SK-N-SH (cell line): ENCODE data around the gene POLD2. TPM values are rescaled to one million over a fixed set of nuclear protein-coding genes. Genes with fewer than 3 reads are reported as not detected.

Experiments
- CTCF ChIA-PET: fragments of 300-600, 350-600 bp; formaldehyde crosslinking; extraction: SDS; loops from one replicate; lab custom pipeline; 2021; lab: Yijun Ruan, JAX
- POLR2A ChIA-PET: fragments of 350-600 bp; sonication (Branson Sonifier 250); formaldehyde crosslinking; extraction: SDS; loops from one replicate; lab custom pipeline; 2020; ENCODE audit warnings: antibody characterized with exemption, inconsistent platforms; lab: Yijun Ruan, JAX
- DNase-seq: peaks from one replicate; pipeline ENCODE4 v3.0.0; 2012
- H2AFZ ChIP-seq: fragments of 200-600 bp; sonication (generic); 2 replicates; pipeline ENCODE4 v1.8.1; 2016; ENCODE audit warnings: antibody characterized with exemption, mild to moderate bottlenecking, low read depth
- H3F3A ChIP-seq: fragments of 200-600 bp; sonication (generic); replicated peaks from 2 replicates; pipeline ENCODE3; 2016; ENCODE audit warnings: antibody characterized with exemption, mild to moderate bottlenecking; ENCODE audit not compliant: insufficient read depth
- H3K27ac ChIP-seq, 2 experiments: fragments of 200-500 bp in 1 of 2; fragments of 200-600 bp in 1 of 2; sonication (Bioruptor generic) in 1 of 2; sonication (generic), shearing (Covaris generic) in 1 of 2; 2 replicates each; pipeline versions ENCODE4 v1.5.1 to v1.6.1; 2014 to 2016; ENCODE audit warnings: low read depth in 2 of 2, inconsistent platforms in 1 of 2, low read length in 1 of 2, mild to moderate bottlenecking in 1 of 2, mixed read lengths in 1 of 2
- H3K27me3 ChIP-seq: fragments of 200-600 bp; sonication (generic), shearing (Covaris generic); 2 replicates; pipeline ENCODE4 v1.6.1; 2016; ENCODE audit warnings: mixed run types; ENCODE audit not compliant: insufficient read depth
- H3K36me3 ChIP-seq, 2 experiments: fragments of 200-500 bp in 1 of 2; fragments of 200-600 bp in 1 of 2; sonication (Bioruptor generic) in 1 of 2; sonication (generic) in 1 of 2; replicated peaks in 1 of 2; 2 replicates each; pipeline versions ENCODE3 to v1.5.1; 2014 to 2016; ENCODE audit warnings: low read length in 1 of 2, mild to moderate bottlenecking in 1 of 2; ENCODE audit not compliant: insufficient read depth in 2 of 2, control insufficient read depth in 1 of 2
- H3K4me1 ChIP-seq, 2 experiments: fragments of 200-500 bp in 1 of 2; fragments of 200-600 bp in 1 of 2; sonication (Bioruptor generic) in 1 of 2; sonication (generic), shearing (Covaris generic) in 1 of 2; 2 replicates each; pipeline versions ENCODE4 v1.5.1 to v1.6.1; 2014 to 2016; ENCODE audit warnings: low read depth in 1 of 2, low read length in 1 of 2, mixed run types in 1 of 2; ENCODE audit not compliant: insufficient read depth in 2 of 2, control insufficient read depth in 1 of 2
- H3K4me2 ChIP-seq: fragments of 200-600 bp; sonication (generic), shearing (Covaris generic); 2 replicates; pipeline ENCODE4 v1.6.1; 2017; ENCODE audit warnings: mixed run types
- H3K4me3 ChIP-seq, 2 experiments: fragments of 200-500 bp in 1 of 2; fragments of 200-600 bp in 1 of 2; sonication (Bioruptor generic) in 1 of 2; sonication (generic), shearing (Covaris generic) in 1 of 2; 2 replicates each; pipeline versions ENCODE4 v1.5.1 to v1.8.1; 2014 to 2016; ENCODE audit warnings: low read depth in 2 of 2, inconsistent platforms in 1 of 2, low read length in 1 of 2, mild to moderate bottlenecking in 1 of 2, mixed read lengths in 1 of 2, moderate library complexity in 1 of 2
- H3K79me2 ChIP-seq: fragments of 200-600 bp; sonication (generic); 2 replicates; pipeline ENCODE4 v1.8.1; 2017; ENCODE audit warnings: mild to moderate bottlenecking; ENCODE audit not compliant: insufficient read depth
- H3K9ac ChIP-seq: fragments of 200-600 bp; sonication (generic); 2 replicates; pipeline ENCODE4 v1.6.1; 2017; ENCODE audit warnings: mixed run types
- H3K9me2 ChIP-seq: fragments of 200-600 bp; sonication (generic); 2 replicates; pipeline ENCODE4 v1.6.1; 2017; ENCODE audit warnings: mixed run types
- H3K9me3 ChIP-seq: fragments of 200-600 bp; sonication (generic); 2 replicates; pipeline ENCODE4 v1.6.1; 2017; ENCODE audit warnings: mixed run types, mild to moderate bottlenecking, moderate library complexity
- H4K20me1 ChIP-seq: fragments of 200-600 bp; sonication (generic); 2 replicates; pipeline ENCODE4 v1.6.1; 2017; ENCODE audit warnings: mild to moderate bottlenecking, mixed run types; ENCODE audit not compliant: insufficient read depth
- CHD2 ChIP-seq: fragments of 150-350 bp; IDR thresholded peaks from 2 replicates; pipeline ENCODE4 v1.6.1; 2018; ENCODE audit warnings: low read length; ENCODE audit not compliant: partially characterized antibody
- EP300 ChIP-seq, 2 experiments: IDR thresholded peaks; 2 replicates each; pipeline versions ENCODE4 v1.4.0 to v1.6.1; 2012; ENCODE audit warnings: borderline replicate concordance in 1 of 2, low read depth in 1 of 2, low read length in 1 of 2
- FOSL2 ChIP-seq: IDR thresholded peaks from 2 replicates; pipeline ENCODE4 v1.4.0; 2012; ENCODE audit warnings: low read depth, mild to moderate bottlenecking, moderate library complexity, borderline replicate concordance
- FOXM1 ChIP-seq: IDR thresholded peaks from 2 replicates; pipeline ENCODE4 v1.4.0; 2012; ENCODE audit warnings: low read depth, mild to moderate bottlenecking
- GABPA ChIP-seq: IDR thresholded peaks from 2 replicates; pipeline ENCODE4 v1.4.0; 2012; ENCODE audit warnings: low read depth, mild to moderate bottlenecking
- IRF3 ChIP-seq: fragments of 150-350 bp; IDR thresholded peaks from 2 replicates; pipeline ENCODE4 v1.6.1; 2016; ENCODE audit warnings: mild to moderate bottlenecking, low read depth, low read length
- NRF1 ChIP-seq: IDR thresholded peaks from 2 replicates; pipeline ENCODE4 v1.6.1; 2012; ENCODE audit warnings: low read depth, mild to moderate bottlenecking, low read length
- PBX3 ChIP-seq: IDR thresholded peaks from 2 replicates; pipeline ENCODE4; 2012
- POLR2AphosphoS5 ChIP-seq: IDR thresholded peaks from 2 replicates; pipeline ENCODE4 v1.6.1; 2012; ENCODE audit warnings: low read depth, low read length
- TAF1 ChIP-seq: IDR thresholded peaks from 2 replicates; pipeline ENCODE4 v1.6.1; 2012; ENCODE audit warnings: low read depth, mild to moderate bottlenecking, low read length, moderate library complexity, borderline replicate concordance
- TEAD4 ChIP-seq: IDR thresholded peaks from 2 replicates; pipeline ENCODE4 v1.4.0; 2012; ENCODE audit warnings: mild to moderate bottlenecking, borderline replicate concordance; ENCODE audit not compliant: insufficient read depth
- WGBS: methylation state at CpG from one replicate; pipeline ENCODE4 v1.1.6; 2017; ENCODE audit warnings: low lambda C conversion rate; 5-methylcytosine and 5-hydroxymethylcytosine counted together
- polyA plus RNA-seq, 3 experiments: library from polyadenylated mRNA; depleted of rRNA; stranded (reverse); fragments of >200 nt; gene quantifications; 2 replicates each; pipeline ENCODE4 v1.2.3, GENCODE V29; 2012
- TF ChIP-seq, protein P1 (sequence below): IDR thresholded peaks from 2 replicates; pipeline ENCODE4 v1.4.0; 2012; ENCODE audit warnings: low read depth

POLD2 gene
- polyA plus RNA-seq, 1 of the 3 experiments (the other 2 are of a cell fraction), result 194 TPM

DNA sequence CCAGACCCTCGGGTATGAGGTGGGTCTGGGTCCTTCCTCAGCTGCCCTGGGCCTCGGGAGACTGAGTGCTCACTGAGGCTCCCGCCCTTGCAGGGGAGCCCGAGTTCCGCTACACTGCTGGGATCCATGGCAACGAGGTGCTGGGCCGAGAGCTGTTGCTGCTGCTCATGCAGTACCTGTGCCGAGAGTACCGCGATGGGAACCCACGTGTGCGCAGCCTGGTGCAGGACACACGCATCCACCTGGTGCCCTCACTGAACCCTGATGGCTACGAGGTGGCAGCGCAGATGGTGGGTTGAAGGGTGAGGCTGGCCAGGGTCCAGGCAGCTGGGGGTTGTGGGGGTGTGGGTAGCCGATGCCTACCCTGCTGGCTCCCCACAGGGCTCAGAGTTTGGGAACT lies 11.6 kb downstream of the POLD2 start:
- 90% methylated on average over 10 of the region's 16 CpGs for WGBS
- H3K4me3 ChIP-seq, result no peak overlapping the region
- H3K4me2 ChIP-seq, result no peak overlapping the region
- no peaks in the 10 kb centered on the region for H3K9me3 ChIP-seq
- CTCF ChIA-PET, result interaction anchor here (1.0 to 2.3 kb wide), 5 partner anchors 11 to 85 kb away, joined by 3 to 7 read pairs (median 3); partner anchors contain the start of gene POLD2
- peaks cover 0 to 13% of the 10 kb centered on the region in 2 experiments; a peak in 1 of 4 replicates for H3K4me1 ChIP-seq
- H3K36me3 ChIP-seq, result peaks cover 27 to 91% of the 10 kb centered on the region in 2 experiments
- no peaks in the 10 kb centered on the region for H3K27me3 ChIP-seq
- peaks cover 26% of the 10 kb centered on the region for H3F3A ChIP-seq
- H3K79me2 ChIP-seq, result peaks cover 15% of the 10 kb centered on the region; the same call in 1 of the 2 replicates
- no peak overlapping the region; a peak in 1 of 4 replicates for H3K27ac ChIP-seq
- no peak overlapping the region for H3K9ac ChIP-seq
- TF ChIP-seq NRF1 (no peak), PBX3 (0 out of 2 replicates have a peak, but pooled peaks have one; percentile 3), EP300 (IDR thresholded peaks at IDR 0.05; ENCODE audit: borderline replicate concordance in 1 of 2, low read depth in 1 of 2, low read length in 1 of 2) (no peak), GABPA (no peak), FOSL2 (no peak), IRF3 (no peak)
- TF ChIP-seq, protein P1, sequence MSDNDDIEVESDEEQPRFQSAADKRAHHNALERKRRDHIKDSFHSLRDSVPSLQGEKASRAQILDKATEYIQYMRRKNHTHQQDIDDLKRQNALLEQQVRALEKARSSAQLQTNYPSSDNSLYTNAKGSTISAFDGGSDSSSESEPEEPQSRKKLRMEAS, result no peak
- TF ChIP-seq, all 33 proteins: peak for 1
- Histone ChIP-seq H3K9me2 (no peaks in the 10 kb centered on the region), H2AFZ (no peak overlapping the region), H4K20me1 (peaks cover 12% of the 10 kb centered on the region; the same call in 1 of the 2 replicates)
- peak; percentile 41 for DNase-seq
- POLR2A ChIA-PET, result interaction anchor here (1.4 to 3.0 kb wide), 2 partner anchors 11 to 89 kb away, joined by 4 to 18 read pairs; partner anchors contain the start of genes POLD2 and YKT6

GRCh38 chr7:44110719-44111635 lies 12.4 kb downstream of the POLD2 start:
- peaks cover 23% of the 10 kb centered on the region for H3K79me2 ChIP-seq
- no peak overlapping the region for H3K9ac ChIP-seq
- no peaks in the 10 kb centered on the region for H3K9me2 ChIP-seq
- ChIA-PET POLR2A (interaction anchor here (1.2 to 3.0 kb wide), 2 partner anchors 10 to 12 kb away, joined by 3 to 18 read pairs; partner anchors contain the start of gene POLD2), CTCF (interaction anchor here (0.9 to 2.3 kb wide), 6 partner anchors 9 to 85 kb away, joined by 3 to 7 read pairs (median 3); partner anchors contain the start of gene POLD2)
- no peak for TF ChIP-seq FOXM1
- no peak for TF ChIP-seq NRF1
- no peak for TF ChIP-seq FOSL2
- no peak for TF ChIP-seq TAF1
- TF ChIP-seq IRF3, result no peak
- TF ChIP-seq CHD2, result no peak
- TF ChIP-seq TEAD4, result no peak
- TF ChIP-seq POLR2AphosphoS5, result no peak
- 82% methylated on average over 16 of the region's 27 CpGs for WGBS
- peaks cover 26% of the 10 kb centered on the region for H3F3A ChIP-seq
- H3K9me3 ChIP-seq, result no peaks in the 10 kb centered on the region
- H4K20me1 ChIP-seq, result peaks cover 12% of the 10 kb centered on the region; the same call in 1 of the 2 replicates
- no peak overlapping the region for H2AFZ ChIP-seq
- H3K4me1 ChIP-seq, result peaks cover 0 to 13% of the 10 kb centered on the region in 2 experiments; a peak in 1 of 4 replicates
- no peak overlapping the region for H3K4me2 ChIP-seq
- peak overlapping the region in 1 of 2 experiments; percentile 19; a peak in 2 of 4 replicates for H3K27ac ChIP-seq
- no peaks in the 10 kb centered on the region for H3K27me3 ChIP-seq
- H3K36me3 ChIP-seq, result peaks cover 27 to 92% of the 10 kb centered on the region in 2 experiments
- no peak overlapping the region for H3K4me3 ChIP-seq
- DNase-seq, result peak; percentile 65
